HepG2 (cell line): ENCODE results near the gene PHF13. TPM values are rescaled to one million over a fixed set of nuclear protein-coding genes. Genes with fewer than 3 reads are reported as not detected.
A peak's percentile ranks its signal among the peaks of the same experiment; 100 is the strongest.

Experiments
- ARHGAP35 ChIP-seq: sonication (generic); formaldehyde crosslinking; IDR thresholded peaks from 2 replicates; pipeline ENCODE4 v1.9.0; 2022; ENCODE audit warnings: mild to moderate bottlenecking, inconsistent platforms, moderate library complexity, missing genetic modification reagents, borderline replicate concordance
- CC2D1A ChIP-seq: sonication (generic); formaldehyde crosslinking; IDR thresholded peaks from 2 replicates; pipeline ENCODE4 v1.8.1; 2023; ENCODE audit warnings: mild to moderate bottlenecking, missing genetic modification reagents
- CHCHD3 ChIP-seq: sonication (generic); formaldehyde crosslinking; IDR thresholded peaks from 2 replicates; pipeline ENCODE4 v1.8.0; 2022; ENCODE audit warnings: mild to moderate bottlenecking, missing genetic modification reagents, moderate library complexity
- FOXO1 ChIP-seq: sonication (generic); formaldehyde crosslinking; IDR thresholded peaks from 2 replicates; pipeline ENCODE4 v1.4.0; 2020; ENCODE audit warnings: missing genetic modification reagents
- JUN ChIP-seq: sonication (generic); formaldehyde crosslinking; IDR thresholded peaks from 2 replicates; pipeline ENCODE4 v1.4.0; 2020; ENCODE audit warnings: mild to moderate bottlenecking, missing genetic modification reagents
- MED13 ChIP-seq: sonication (generic); formaldehyde crosslinking; IDR thresholded peaks from 2 replicates; pipeline ENCODE4 v1.5.0; 2020; ENCODE audit warnings: missing genetic modification reagents
- NFE2L1 ChIP-seq: sonication (generic); formaldehyde crosslinking; IDR thresholded peaks from 2 replicates; pipeline ENCODE4 v1.4.0; 2020; ENCODE audit warnings: missing genetic modification reagents, mild to moderate bottlenecking, borderline replicate concordance
- NRL ChIP-seq: sonication (generic); formaldehyde crosslinking; IDR thresholded peaks from 2 replicates; pipeline ENCODE4 v1.5.0; 2020; ENCODE audit warnings: missing genetic modification reagents, mild to moderate bottlenecking, moderate library complexity, borderline replicate concordance
- PBX3 ChIP-seq: sonication (generic); formaldehyde crosslinking; IDR thresholded peaks from 2 replicates; pipeline ENCODE4 v1.8.1; 2023; ENCODE audit warnings: missing genetic modification reagents, inconsistent platforms, borderline replicate concordance
- RFXAP ChIP-seq: sonication (generic); formaldehyde crosslinking; IDR thresholded peaks from 2 replicates; pipeline ENCODE4 v1.4.0; 2020; ENCODE audit warnings: missing genetic modification reagents, borderline replicate concordance
- SETDB1 ChIP-seq: sonication (generic); formaldehyde crosslinking; IDR thresholded peaks from 2 replicates; pipeline ENCODE4 v1.5.1; 2020; ENCODE audit warnings: missing genetic modification reagents, mild to moderate bottlenecking, borderline replicate concordance
- THYN1 ChIP-seq: sonication (generic); formaldehyde crosslinking; IDR thresholded peaks from 2 replicates; pipeline ENCODE4 v1.8.1; 2023; ENCODE audit warnings: low read depth, mild to moderate bottlenecking, moderate library complexity, missing genetic modification reagents, borderline replicate concordance
- TIGD3 ChIP-seq: sonication (generic); formaldehyde crosslinking; IDR thresholded peaks from 2 replicates; pipeline ENCODE4 v1.5.1; 2020; ENCODE audit warnings: mild to moderate bottlenecking, missing genetic modification reagents, borderline replicate concordance
- ZFY ChIP-seq: sonication (generic); formaldehyde crosslinking; IDR thresholded peaks from 2 replicates; pipeline ENCODE4 v1.4.0; 2020; ENCODE audit warnings: missing genetic modification reagents
- ZNF205 ChIP-seq: IDR thresholded peaks from 2 replicates; pipeline ENCODE4 v1.6.1; 2018; ENCODE audit warnings: missing biosample characterization, missing genetic modification reagents
- ZNF333 ChIP-seq: sonication (generic); formaldehyde crosslinking; IDR thresholded peaks from 2 replicates; pipeline ENCODE4 v1.4.0; 2020; ENCODE audit warnings: mild to moderate bottlenecking, missing genetic modification reagents, borderline replicate concordance
- ZNF446 ChIP-seq: sonication (generic); formaldehyde crosslinking; IDR thresholded peaks from 2 replicates; pipeline ENCODE4 v1.5.0; 2020; ENCODE audit warnings: mild to moderate bottlenecking, missing genetic modification reagents
- ZNF451 ChIP-seq: sonication (generic); formaldehyde crosslinking; IDR thresholded peaks from 2 replicates; pipeline ENCODE4 v1.5.0; 2020; ENCODE audit warnings: mild to moderate bottlenecking, missing genetic modification reagents
- ZNF724P ChIP-seq: sonication (generic); formaldehyde crosslinking; IDR thresholded peaks from 2 replicates; pipeline ENCODE4 v1.8.0; 2022; ENCODE audit warnings: missing genetic modification reagents, borderline replicate concordance
- polyA plus RNA-seq, 8 experiments: library from polyadenylated mRNA; depleted of rRNA in 3 of 8; stranded (reverse) in 7 of 8; unstranded in 1 of 8; fragments of >200 nt; fragmentation: Illumina TruSeq in 4 of 8; extraction: Trizol in 4 of 8; gene quantifications; 2 replicates each; pipeline versions ENCODE4 v1.2.1 to v1.2.3, GENCODE V29; 2011 to 2016; ENCODE audit warnings: low read depth in 4 of 8, missing spikeins in 1 of 8, mixed read lengths in 1 of 8; ENCODE audit not compliant: insufficient read depth in 1 of 8
- total RNA-seq, 5 experiments: library from RNA; depleted of rRNA; stranded (reverse); fragments of >200 nt; fragmentation: Illumina TruSeq; extraction: Trizol; gene quantifications; 2 replicates each; pipeline ENCODE4 v1.2.3, GENCODE V29; 2016; ENCODE audit warnings: low read depth in 1 of 5
- TF ChIP-seq, protein P1 (sequence below): IDR thresholded peaks from 2 replicates; pipeline ENCODE4 v1.6.1; 2016; ENCODE audit warnings: mild to moderate bottlenecking
- TF ChIP-seq, protein P2 (sequence below): sonication (generic); formaldehyde crosslinking; IDR thresholded peaks from 2 replicates; pipeline ENCODE4 v1.4.0; 2020; ENCODE audit warnings: missing genetic modification reagents
- TF ChIP-seq, protein P3 (sequence below): sonication (generic); formaldehyde crosslinking; IDR thresholded peaks from 2 replicates; pipeline ENCODE4 v1.8.0; 2023; ENCODE audit warnings: mild to moderate bottlenecking, missing genetic modification reagents

Gene PHF13
- total and polyA plus RNA-seq, 2 of the 13 experiments (the other 11 are each of a cell fraction or from before 2014, with no cell fraction given) = 4.7 to 7.4 TPM

DNA sequence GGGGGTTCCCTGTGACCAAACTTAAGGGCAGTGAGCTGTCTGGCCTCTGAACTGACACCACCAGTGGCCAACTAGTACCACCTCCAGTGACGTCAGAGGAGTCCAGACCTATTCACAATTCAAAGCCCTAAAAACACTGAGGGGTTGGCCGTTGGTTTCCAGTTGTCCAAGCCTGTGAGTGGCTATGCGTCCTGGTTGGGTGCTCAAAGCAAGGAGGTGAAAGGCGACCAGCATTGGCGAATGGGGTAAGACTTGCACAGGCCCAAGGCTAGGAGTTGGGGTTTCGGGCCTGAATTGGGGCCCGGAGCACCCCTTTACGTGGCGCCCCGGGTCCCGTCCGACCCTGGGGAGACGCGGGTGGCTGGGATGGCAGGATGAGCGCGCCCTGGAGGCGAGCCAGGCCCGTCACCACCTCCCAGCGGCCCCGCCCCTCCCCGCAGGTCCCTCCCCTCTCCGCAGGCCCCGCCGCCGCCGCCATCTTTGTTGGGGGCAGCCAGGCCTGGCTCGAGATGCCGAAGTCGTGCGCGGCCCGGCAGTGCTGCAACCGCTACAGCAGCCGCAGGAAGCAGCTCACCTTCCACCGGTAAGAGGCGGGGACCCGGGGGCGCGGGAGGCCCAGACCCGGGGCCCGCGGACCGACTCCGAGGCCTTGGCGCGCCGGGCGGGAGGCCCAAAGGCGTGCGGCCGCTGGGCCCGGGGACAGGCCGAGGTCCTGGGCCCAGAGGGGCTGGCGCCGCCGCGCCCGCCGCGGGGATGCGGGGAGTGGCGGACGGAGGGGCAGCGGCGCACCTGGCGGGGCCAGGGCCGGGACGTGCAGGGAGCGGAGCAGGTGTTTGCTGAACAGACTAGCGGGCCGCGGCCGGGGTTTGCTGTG lies 11.4 kb downstream of the PHF13 start, which contains the start of gene THAP3 (continued):
- TF ChIP-seq FOXO1 (CRISPR knock-in tag) = 0 out of 2 replicates have a peak, but pooled peaks have one; percentile 7
- TF ChIP-seq NFE2L1 (CRISPR knock-in tag) = no peak
- no peak for TF ChIP-seq TIGD3 (CRISPR knock-in tag)
- TF ChIP-seq, protein P1, sequence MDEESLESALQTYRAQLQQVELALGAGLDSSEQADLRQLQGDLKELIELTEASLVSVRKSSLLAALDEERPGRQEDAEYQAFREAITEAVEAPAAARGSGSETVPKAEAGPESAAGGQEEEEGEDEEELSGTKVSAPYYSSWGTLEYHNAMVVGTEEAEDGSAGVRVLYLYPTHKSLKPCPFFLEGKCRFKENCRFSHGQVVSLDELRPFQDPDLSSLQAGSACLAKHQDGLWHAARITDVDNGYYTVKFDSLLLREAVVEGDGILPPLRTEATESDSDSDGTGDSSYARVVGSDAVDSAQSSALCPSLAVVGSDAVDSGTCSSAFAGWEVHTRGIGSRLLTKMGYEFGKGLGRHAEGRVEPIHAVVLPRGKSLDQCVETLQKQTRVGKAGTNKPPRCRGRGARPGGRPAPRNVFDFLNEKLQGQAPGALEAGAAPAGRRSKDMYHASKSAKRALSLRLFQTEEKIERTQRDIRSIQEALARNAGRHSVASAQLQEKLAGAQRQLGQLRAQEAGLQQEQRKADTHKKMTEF = 0 out of 2 replicates have a peak, but pooled peaks have one; percentile 20
- no peak for TF ChIP-seq JUN
- TF ChIP-seq PBX3 (CRISPR knock-in tag) = no peak
- TF ChIP-seq ARHGAP35 (CRISPR knock-in tag) = no peak
- no peak for TF ChIP-seq ZNF205
- peak; percentile 61; the same call in 1 of the 2 replicates for TF ChIP-seq ZNF446 (CRISPR knock-in tag)
- TF ChIP-seq CC2D1A (CRISPR knock-in tag) = no peak
- TF ChIP-seq ZNF451 (CRISPR knock-in tag) = 0 out of 2 replicates have a peak, but pooled peaks have one; percentile 1
- TF ChIP-seq RFXAP (CRISPR knock-in tag) = peak; percentile 23; the same call in 1 of the 2 replicates
- TF ChIP-seq NRL = no peak
- no peak for TF ChIP-seq SETDB1
- TF ChIP-seq, protein P2, sequence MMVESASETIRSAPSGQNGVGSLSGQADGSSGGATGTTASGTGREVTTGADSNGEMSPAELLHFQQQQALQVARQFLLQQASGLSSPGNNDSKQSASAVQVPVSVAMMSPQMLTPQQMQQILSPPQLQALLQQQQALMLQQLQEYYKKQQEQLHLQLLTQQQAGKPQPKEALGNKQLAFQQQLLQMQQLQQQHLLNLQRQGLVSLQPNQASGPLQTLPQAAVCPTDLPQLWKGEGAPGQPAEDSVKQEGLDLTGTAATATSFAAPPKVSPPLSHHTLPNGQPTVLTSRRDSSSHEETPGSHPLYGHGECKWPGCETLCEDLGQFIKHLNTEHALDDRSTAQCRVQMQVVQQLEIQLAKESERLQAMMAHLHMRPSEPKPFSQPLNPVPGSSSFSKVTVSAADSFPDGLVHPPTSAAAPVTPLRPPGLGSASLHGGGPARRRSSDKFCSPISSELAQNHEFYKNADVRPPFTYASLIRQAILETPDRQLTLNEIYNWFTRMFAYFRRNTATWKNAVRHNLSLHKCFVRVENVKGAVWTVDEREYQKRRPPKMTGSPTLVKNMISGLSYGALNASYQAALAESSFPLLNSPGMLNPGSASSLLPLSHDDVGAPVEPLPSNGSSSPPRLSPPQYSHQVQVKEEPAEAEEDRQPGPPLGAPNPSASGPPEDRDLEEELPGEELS = no peak; the same call in 1 of the 2 replicates
- TF ChIP-seq, protein P3, sequence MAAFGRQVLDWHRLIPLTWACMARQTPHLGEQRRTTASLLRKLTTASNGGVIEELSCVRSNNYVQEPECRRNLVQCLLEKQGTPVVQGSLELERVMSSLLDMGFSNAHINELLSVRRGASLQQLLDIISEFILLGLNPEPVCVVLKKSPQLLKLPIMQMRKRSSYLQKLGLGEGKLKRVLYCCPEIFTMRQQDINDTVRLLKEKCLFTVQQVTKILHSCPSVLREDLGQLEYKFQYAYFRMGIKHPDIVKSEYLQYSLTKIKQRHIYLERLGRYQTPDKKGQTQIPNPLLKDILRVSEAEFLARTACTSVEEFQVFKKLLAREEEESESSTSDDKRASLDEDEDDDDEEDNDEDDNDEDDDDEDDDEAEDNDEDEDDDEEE (CRISPR knock-in tag) = 0 out of 2 replicates have a peak, but pooled peaks have one; percentile 62
- no peak for TF ChIP-seq ZNF724P (CRISPR knock-in tag)
- TF ChIP-seq THYN1 (CRISPR knock-in tag) = no peak
- TF ChIP-seq MED13 = no peak
- no peak for TF ChIP-seq ZNF333 (CRISPR knock-in tag)
- TF ChIP-seq ZFY = peak; percentile 99
- no peak; the same call in 1 of the 2 replicates for TF ChIP-seq CHCHD3 (CRISPR knock-in tag)
